ENCODE measurements around the gene MAGI1. TPM values are rescaled to one million over a fixed set of nuclear protein-coding genes. Genes with fewer than 3 reads are reported as not detected.

Gene MAGI1
- total RNA-seq, 1 donor from 2014 or later = 74.8 TPM

- no peak for DNase-seq (ENCODE audit: low spot score)
Measured at GRCh38 chr3:65342084-65342683, 696.5 kb downstream of the MAGI1 start.

DNA sequence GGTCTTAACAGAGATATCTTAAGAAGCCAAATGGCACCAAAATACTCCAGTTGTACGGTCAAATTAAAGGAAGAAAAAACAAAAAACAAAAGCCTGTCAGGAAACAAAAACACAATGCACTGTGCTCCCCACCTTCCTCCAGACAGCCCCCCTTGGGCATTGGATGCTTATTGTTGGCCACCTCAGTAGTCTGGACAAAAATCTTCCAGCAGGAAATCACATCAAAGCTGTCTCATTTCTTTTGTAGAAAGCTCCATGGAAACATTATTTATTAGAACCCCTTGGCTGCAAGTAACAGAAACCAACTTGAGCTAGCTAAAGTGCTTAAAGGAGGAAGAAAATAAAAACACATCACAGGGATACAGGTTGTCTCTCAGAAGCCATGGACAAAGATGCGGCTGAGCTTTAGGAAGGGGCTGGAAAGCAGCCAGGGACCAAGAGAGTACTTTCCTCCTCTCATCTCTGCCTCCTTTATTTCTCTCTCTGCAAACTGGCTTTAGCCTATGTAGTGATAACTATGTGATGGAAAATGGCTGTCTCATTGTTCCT, 699.5 kb downstream of the MAGI1 start:
- no peak for DNase-seq (ENCODE audit: low spot score)

DNA sequence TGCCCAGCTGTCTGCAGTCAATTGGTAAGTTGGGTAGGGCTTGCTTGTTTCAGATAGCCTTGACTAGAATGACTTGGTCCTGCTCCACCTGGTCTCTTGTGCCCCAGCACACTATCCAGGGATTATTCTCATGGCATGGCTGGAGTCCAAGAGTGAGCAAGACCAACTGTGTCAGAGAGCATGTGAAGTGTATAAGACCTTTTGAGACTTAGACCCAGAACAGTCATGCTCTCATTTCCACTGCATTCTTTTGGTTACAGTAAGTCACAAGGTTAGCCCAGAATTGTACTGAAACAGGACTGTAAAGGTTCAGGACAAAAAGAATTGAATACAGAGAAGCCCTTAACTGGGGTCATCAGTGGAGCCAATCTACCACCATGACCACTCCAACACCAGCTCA, 700.1 kb downstream of the MAGI1 start:
- DNase-seq (ENCODE audit: low spot score) = no peak

- DNase-seq (ENCODE audit: low spot score) = no peak
Measured at GRCh38 chr3:65335587-65335986, 703.1 kb downstream of the MAGI1 start.

DNA sequence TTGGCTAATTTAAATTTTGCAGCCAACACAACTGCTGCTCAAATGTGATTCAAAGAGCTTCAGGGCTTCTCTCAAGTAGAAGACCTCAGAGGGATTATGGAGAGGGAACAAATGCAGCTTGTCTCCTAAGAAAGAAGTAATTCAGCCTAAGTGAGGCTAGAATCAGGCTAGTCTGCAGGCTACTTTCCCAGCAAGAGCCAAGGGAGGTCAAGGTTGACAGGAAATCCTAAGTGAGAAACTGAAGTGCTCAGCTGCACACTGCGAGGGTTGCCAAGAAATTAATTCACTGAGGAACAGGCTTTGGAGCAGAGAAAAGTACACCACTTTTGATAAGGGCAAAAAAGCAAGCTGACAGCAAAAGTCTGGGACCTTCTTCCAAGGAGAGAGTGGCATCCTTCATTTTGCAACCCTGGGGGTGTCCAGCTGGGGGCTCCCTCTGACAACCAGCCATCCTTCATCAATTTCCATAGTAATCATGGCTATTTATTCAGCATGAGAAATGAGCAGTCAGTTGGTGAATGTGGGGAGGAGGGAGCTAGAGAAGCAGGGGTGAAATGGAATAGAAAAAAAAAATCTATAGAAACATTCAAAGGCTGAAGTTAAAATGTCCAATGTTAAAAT, 704.6 kb downstream of the MAGI1 start:
- no peak for DNase-seq (ENCODE audit: low spot score)

GRCh38 chr3:65331730-65332129, 707.0 kb downstream of the MAGI1 start:
- DNase-seq (ENCODE audit: low spot score) = no peak

GRCh38 chr3:65330072-65330471, 708.6 kb downstream of the MAGI1 start:
- DNase-seq (ENCODE audit: low spot score) = no peak

DNA sequence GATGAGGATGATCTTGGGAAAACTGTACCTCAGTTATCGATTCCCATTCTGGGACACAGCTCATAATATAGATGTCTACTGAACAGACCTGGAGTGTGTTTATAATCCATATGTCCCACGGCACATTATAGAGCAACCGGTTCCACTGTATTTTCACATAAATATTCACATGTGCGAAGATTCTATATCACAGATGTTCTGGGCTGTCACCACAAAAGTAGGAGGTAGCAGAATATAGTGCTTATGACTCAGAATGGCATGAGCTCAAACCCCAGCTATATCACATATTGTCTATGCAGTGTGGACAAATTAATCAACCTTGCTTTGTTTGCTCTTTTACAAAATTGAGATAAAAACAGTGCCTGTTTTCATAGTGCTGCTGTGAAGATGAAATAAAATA, 710.6 kb downstream of the MAGI1 start:
- no peak for DNase-seq (ENCODE audit: low spot score)

DNA sequence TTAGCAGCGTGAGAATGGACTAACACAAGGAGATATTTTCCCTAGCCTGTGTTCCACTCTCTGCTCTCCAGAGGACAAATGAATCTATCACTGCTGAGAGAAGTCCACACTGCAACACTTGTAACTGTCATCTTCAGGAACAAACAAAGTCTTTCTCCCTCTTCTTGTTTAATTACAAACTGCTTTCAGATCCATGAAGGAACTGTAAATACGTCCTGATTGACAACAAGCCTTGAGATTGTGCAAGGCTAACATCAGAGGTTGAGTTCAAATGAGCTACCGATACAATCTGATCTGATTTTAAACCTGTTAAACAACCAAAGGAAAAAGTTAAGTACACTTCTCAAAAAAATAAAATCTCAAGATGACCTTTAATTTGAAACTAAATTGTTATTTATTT, 712.1 kb downstream of the MAGI1 start:
- no peak for DNase-seq (ENCODE audit: low spot score)

DNA sequence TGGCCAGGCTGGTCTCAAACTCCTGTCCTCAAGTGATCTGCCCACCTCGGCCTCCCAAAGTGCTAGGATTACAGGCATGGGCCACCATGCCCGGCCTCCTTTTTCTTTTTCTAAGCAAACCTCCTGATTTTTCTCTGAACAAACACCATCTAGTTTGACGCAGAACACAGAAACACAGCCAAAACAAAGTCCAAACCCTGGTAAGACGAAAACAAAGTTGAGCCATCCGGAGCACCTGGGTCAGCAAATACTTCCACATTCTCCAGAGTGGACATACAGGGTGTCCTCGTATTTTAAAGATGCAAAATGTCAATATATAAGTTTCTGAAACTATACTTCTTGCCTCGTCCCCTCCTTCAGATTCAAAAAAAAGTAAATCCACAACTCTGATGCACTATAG, 715.8 kb downstream of the MAGI1 start:
- no peak for DNase-seq (ENCODE audit: low spot score)

GRCh38 chr3:65318231-65318630, 720.5 kb downstream of the MAGI1 start:
- DNase-seq (ENCODE audit: low spot score) = no peak

- no peak for DNase-seq (ENCODE audit: low spot score)
Measured at GRCh38 chr3:65314916-65315315, 723.8 kb downstream of the MAGI1 start.

GRCh38 chr3:65314269-65314668, 724.4 kb downstream of the MAGI1 start:
- no peak for DNase-seq (ENCODE audit: low spot score)

DNA sequence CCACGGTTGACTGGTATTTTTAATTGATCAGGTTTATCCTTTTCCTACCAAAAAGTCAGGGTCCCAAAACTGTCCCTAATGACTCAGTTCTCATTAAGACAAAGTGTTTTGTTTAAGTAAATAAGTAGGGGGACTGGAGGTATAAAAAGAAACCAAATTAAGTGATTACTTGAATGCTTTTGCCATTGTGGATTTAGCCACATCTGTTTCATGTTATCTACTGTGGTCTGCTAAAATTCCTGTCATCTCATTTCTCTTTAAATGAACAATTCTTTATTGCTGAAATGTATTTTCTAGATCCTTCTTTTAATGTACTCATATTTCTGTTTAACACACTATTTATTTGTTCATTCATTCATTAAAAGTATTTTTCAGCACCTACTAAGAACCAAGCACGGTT, 725.1 kb downstream of the MAGI1 start:
- DNase-seq (ENCODE audit: low spot score) = no peak

GRCh38 chr3:65305836-65306235, 732.9 kb downstream of the MAGI1 start:
- no peak for DNase-seq (ENCODE audit: low spot score)

Other genes starting within 250 kb of the MAGI1 start
- 18.7 TPM for gene SLC25A26, start 182.1 kb upstream of the MAGI1 start, total RNA-seq